ENCODE results near the gene RNF217.

The RNF217 gene

GRCh38 chr6:124990988-124991387 lies 28.8 kb downstream of the RNF217 start:
- DNase-seq, result no peak

- DNase-seq, result no peak
Measured at GRCh38 chr6:124991764-124992295, 29.6 kb downstream of the RNF217 start.

GRCh38 chr6:124993327-124993726 lies 31.1 kb downstream of the RNF217 start:
- DNase-seq, result no peak

- no peak for DNase-seq
Measured at GRCh38 chr6:124994648-124995047, 32.4 kb downstream of the RNF217 start.

- no peak for DNase-seq
Measured at GRCh38 chr6:124995131-124995530, 32.9 kb downstream of the RNF217 start.

GRCh38 chr6:124995645-124996325 lies 33.5 kb downstream of the RNF217 start:
- DNase-seq, result no peak

- DNase-seq, result no peak
Measured at GRCh38 chr6:124996411-124996810, 34.2 kb downstream of the RNF217 start.

- DNase-seq, result no peak
Measured at GRCh38 chr6:124997196-124997875, 35.1 kb downstream of the RNF217 start.

- no peak for DNase-seq
Measured at GRCh38 chr6:124999105-124999764, 37.0 kb downstream of the RNF217 start.

GRCh38 chr6:125001684-125002405 lies 39.6 kb downstream of the RNF217 start:
- DNase-seq, result no peak

- DNase-seq, result no peak
Measured at GRCh38 chr6:125002406-125002741, 40.1 kb downstream of the RNF217 start.

- no peak for DNase-seq
Measured at GRCh38 chr6:125003070-125003469, 40.8 kb downstream of the RNF217 start.

GRCh38 chr6:125004198-125004597 lies 42.0 kb downstream of the RNF217 start:
- no peak for DNase-seq

GRCh38 chr6:125004797-125005595 lies 42.8 kb downstream of the RNF217 start:
- DNase-seq, result no peak

- DNase-seq, result no peak
Measured at GRCh38 chr6:125008261-125008703, 46.0 kb downstream of the RNF217 start.

GRCh38 chr6:125008957-125009356 lies 46.7 kb downstream of the RNF217 start:
- DNase-seq, result no peak

GRCh38 chr6:125009578-125009977 lies 47.3 kb downstream of the RNF217 start:
- no peak for DNase-seq

- no peak for DNase-seq
Measured at GRCh38 chr6:125013938-125014660, 51.9 kb downstream of the RNF217 start.

- DNase-seq, result no peak
Measured at GRCh38 chr6:125014661-125014957, 52.4 kb downstream of the RNF217 start.

- DNase-seq, result no peak
Measured at GRCh38 chr6:125015152-125015551, 52.9 kb downstream of the RNF217 start.

- no peak for DNase-seq
Measured at GRCh38 chr6:125018136-125018535, 55.9 kb downstream of the RNF217 start.

- DNase-seq, result no peak
Measured at GRCh38 chr6:125019281-125019680, 57.0 kb downstream of the RNF217 start.

Data from stimulated activated CD4-positive, alpha-beta T cell treated with anti-CD3 and anti-CD28 coated beads, Interleukin-4, amount 100 ng/mL, for 1 hour (primary cell).